SK-N-SH (cell line): ENCODE measurements around the gene EEF1A2. TPM values are rescaled to one million over a fixed set of nuclear protein-coding genes. Genes with fewer than 3 reads are reported as not detected.

Experiments
- CTCF ChIA-PET: fragments of 300-600, 350-600 bp; formaldehyde crosslinking; extraction: SDS; loops from one replicate; lab custom pipeline; 2021; lab: Yijun Ruan, JAX
- POLR2A ChIA-PET: fragments of 350-600 bp; sonication (Branson Sonifier 250); formaldehyde crosslinking; extraction: SDS; loops from one replicate; lab custom pipeline; 2020; ENCODE audit warnings: antibody characterized with exemption, inconsistent platforms; lab: Yijun Ruan, JAX
- DNase-seq: peaks from one replicate; pipeline ENCODE4 v3.0.0; 2012
- H2AFZ ChIP-seq: fragments of 200-600 bp; sonication (generic); 2 replicates; pipeline ENCODE4 v1.8.1; 2016; ENCODE audit warnings: antibody characterized with exemption, mild to moderate bottlenecking, low read depth
- H3F3A ChIP-seq: fragments of 200-600 bp; sonication (generic); replicated peaks from 2 replicates; pipeline ENCODE3; 2016; ENCODE audit warnings: antibody characterized with exemption, mild to moderate bottlenecking; ENCODE audit not compliant: insufficient read depth
- H3K27ac ChIP-seq, 2 experiments: fragments of 200-500 bp in 1 of 2; fragments of 200-600 bp in 1 of 2; sonication (Bioruptor generic) in 1 of 2; sonication (generic), shearing (Covaris generic) in 1 of 2; 2 replicates each; pipeline versions ENCODE4 v1.5.1 to v1.6.1; 2014 to 2016; ENCODE audit warnings: low read depth in 2 of 2, inconsistent platforms in 1 of 2, low read length in 1 of 2, mild to moderate bottlenecking in 1 of 2, mixed read lengths in 1 of 2
- H3K27me3 ChIP-seq: fragments of 200-600 bp; sonication (generic), shearing (Covaris generic); 2 replicates; pipeline ENCODE4 v1.6.1; 2016; ENCODE audit warnings: mixed run types; ENCODE audit not compliant: insufficient read depth
- H3K36me3 ChIP-seq, 2 experiments: fragments of 200-500 bp in 1 of 2; fragments of 200-600 bp in 1 of 2; sonication (Bioruptor generic) in 1 of 2; sonication (generic) in 1 of 2; replicated peaks in 1 of 2; 2 replicates each; pipeline versions ENCODE3 to v1.5.1; 2014 to 2016; ENCODE audit warnings: low read length in 1 of 2, mild to moderate bottlenecking in 1 of 2; ENCODE audit not compliant: insufficient read depth in 2 of 2, control insufficient read depth in 1 of 2
- H3K4me1 ChIP-seq, 2 experiments: fragments of 200-500 bp in 1 of 2; fragments of 200-600 bp in 1 of 2; sonication (Bioruptor generic) in 1 of 2; sonication (generic), shearing (Covaris generic) in 1 of 2; 2 replicates each; pipeline versions ENCODE4 v1.5.1 to v1.6.1; 2014 to 2016; ENCODE audit warnings: low read depth in 1 of 2, low read length in 1 of 2, mixed run types in 1 of 2; ENCODE audit not compliant: insufficient read depth in 2 of 2, control insufficient read depth in 1 of 2
- H3K4me2 ChIP-seq: fragments of 200-600 bp; sonication (generic), shearing (Covaris generic); 2 replicates; pipeline ENCODE4 v1.6.1; 2017; ENCODE audit warnings: mixed run types
- H3K4me3 ChIP-seq, 2 experiments: fragments of 200-500 bp in 1 of 2; fragments of 200-600 bp in 1 of 2; sonication (Bioruptor generic) in 1 of 2; sonication (generic), shearing (Covaris generic) in 1 of 2; 2 replicates each; pipeline versions ENCODE4 v1.5.1 to v1.8.1; 2014 to 2016; ENCODE audit warnings: low read depth in 2 of 2, inconsistent platforms in 1 of 2, low read length in 1 of 2, mild to moderate bottlenecking in 1 of 2, mixed read lengths in 1 of 2, moderate library complexity in 1 of 2
- H3K79me2 ChIP-seq: fragments of 200-600 bp; sonication (generic); 2 replicates; pipeline ENCODE4 v1.8.1; 2017; ENCODE audit warnings: mild to moderate bottlenecking; ENCODE audit not compliant: insufficient read depth
- H3K9ac ChIP-seq: fragments of 200-600 bp; sonication (generic); 2 replicates; pipeline ENCODE4 v1.6.1; 2017; ENCODE audit warnings: mixed run types
- H3K9me2 ChIP-seq: fragments of 200-600 bp; sonication (generic); 2 replicates; pipeline ENCODE4 v1.6.1; 2017; ENCODE audit warnings: mixed run types
- H3K9me3 ChIP-seq: fragments of 200-600 bp; sonication (generic); 2 replicates; pipeline ENCODE4 v1.6.1; 2017; ENCODE audit warnings: mixed run types, mild to moderate bottlenecking, moderate library complexity
- H4K20me1 ChIP-seq: fragments of 200-600 bp; sonication (generic); 2 replicates; pipeline ENCODE4 v1.6.1; 2017; ENCODE audit warnings: mild to moderate bottlenecking, mixed run types; ENCODE audit not compliant: insufficient read depth
- ELF1 ChIP-seq: IDR thresholded peaks from 2 replicates; pipeline ENCODE4 v1.4.0; 2012
- EP300 ChIP-seq, 2 experiments: IDR thresholded peaks; 2 replicates each; pipeline versions ENCODE4 v1.4.0 to v1.6.1; 2012; ENCODE audit warnings: borderline replicate concordance in 1 of 2, low read depth in 1 of 2, low read length in 1 of 2
- GABPA ChIP-seq: IDR thresholded peaks from 2 replicates; pipeline ENCODE4 v1.4.0; 2012; ENCODE audit warnings: low read depth, mild to moderate bottlenecking
- GATA2 ChIP-seq: sonication (generic); formaldehyde crosslinking; IDR thresholded peaks from 2 replicates; pipeline ENCODE4 v1.5.0; 2020; ENCODE audit warnings: mild to moderate bottlenecking, missing genetic modification reagents
- MXI1 ChIP-seq: IDR thresholded peaks from 2 replicates; pipeline ENCODE4 v1.6.1; 2012; ENCODE audit warnings: mild to moderate bottlenecking, low read depth, low read length, improper control_type of control experiment
- POLR2AphosphoS5 ChIP-seq: IDR thresholded peaks from 2 replicates; pipeline ENCODE4 v1.6.1; 2012; ENCODE audit warnings: low read depth, low read length
- RAD21 ChIP-seq: IDR thresholded peaks from 2 replicates; pipeline ENCODE4 v1.6.1; 2012; ENCODE audit warnings: mild to moderate bottlenecking, low read length
- RCOR1 ChIP-seq: fragments of 150-350 bp; IDR thresholded peaks from 2 replicates; pipeline ENCODE4 v1.6.1; 2017; ENCODE audit warnings: antibody characterized with exemption, low read length
- SIN3A ChIP-seq: IDR thresholded peaks from 2 replicates; pipeline ENCODE4 v1.6.1; 2012; ENCODE audit warnings: low read depth, mild to moderate bottlenecking, low read length, moderate library complexity, borderline replicate concordance
- SMC3 ChIP-seq: IDR thresholded peaks from 2 replicates; pipeline ENCODE4 v1.6.1; 2012; ENCODE audit warnings: low read depth, low read length, improper control_type of control experiment
- WGBS: methylation state at CpG from one replicate; pipeline ENCODE4 v1.1.6; 2017; ENCODE audit warnings: low lambda C conversion rate; 5-methylcytosine and 5-hydroxymethylcytosine counted together
- polyA plus RNA-seq, 3 experiments: library from polyadenylated mRNA; depleted of rRNA; stranded (reverse); fragments of >200 nt; gene quantifications; 2 replicates each; pipeline ENCODE4 v1.2.3, GENCODE V29; 2012
- TF ChIP-seq, protein P1 (sequence below): fragments of 150-350 bp; IDR thresholded peaks from 2 replicates; pipeline ENCODE4 v1.6.1; 2016; ENCODE audit warnings: mild to moderate bottlenecking, low read depth, low read length
- TF ChIP-seq, protein P2 (sequence below): fragments of 200-600 bp; sonication (generic); IDR thresholded peaks from 2 replicates; pipeline ENCODE4 v1.6.1; 2017; ENCODE audit warnings: antibody characterized with exemption, mild to moderate bottlenecking, moderate library complexity
- TF ChIP-seq, protein P3 (sequence below): IDR thresholded peaks from 2 replicates; pipeline ENCODE4 v1.4.0; 2012; ENCODE audit warnings: low read depth

The EEF1A2 gene
- polyA plus RNA-seq, 1 of the 3 experiments (the other 2 are of a cell fraction): 16.5 TPM

DNA sequence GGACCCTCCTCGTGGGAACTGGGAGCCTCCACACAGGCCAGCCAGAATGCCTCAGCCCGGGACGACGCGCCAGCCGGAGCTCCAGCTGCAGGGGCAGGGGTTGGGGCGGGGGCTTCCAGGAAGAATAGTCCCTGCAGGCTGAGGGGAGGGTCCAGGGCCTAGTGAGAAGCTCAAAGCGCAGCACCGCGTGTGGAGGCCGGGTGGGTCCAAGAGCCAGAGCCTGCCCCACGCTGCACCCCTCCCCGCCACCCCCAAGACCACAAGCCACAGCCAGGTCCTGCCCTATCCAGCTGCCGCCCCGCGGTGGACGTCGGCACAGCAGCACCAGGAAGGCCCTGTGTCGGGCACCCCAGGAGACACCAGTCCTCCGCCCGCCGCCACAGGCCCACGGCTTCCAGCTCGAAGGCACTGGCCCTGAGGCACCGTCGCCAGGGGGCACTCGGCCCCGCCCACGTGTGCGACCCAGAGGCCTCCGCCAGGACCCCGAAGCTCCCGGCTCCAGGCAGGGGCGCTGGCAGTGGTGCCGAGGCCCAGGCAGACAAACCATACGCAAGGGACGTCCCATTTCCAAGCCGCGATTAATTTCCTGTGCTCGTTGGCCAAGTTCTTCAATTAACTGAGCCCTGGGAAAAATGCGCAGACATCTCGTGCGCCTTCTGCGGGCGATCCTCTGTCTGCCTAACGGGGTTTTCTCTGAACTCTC lies 45.9 kb downstream of the EEF1A2 start:
- Histone ChIP-seq H4K20me1 (no peaks in the 10 kb centered on the region), H3K36me3 (no peaks in the 10 kb centered on the region), H3K4me1 (peaks cover 9 to 82% of the 10 kb centered on the region in 2 experiments; a peak in 2 of 4 replicates), H3K4me2 (0 out of 2 replicates have a peak overlapping the region, but pooled peaks have one; percentile 78), H3K9ac (no peak overlapping the region), H3K27me3 (no peaks in the 10 kb centered on the region; the same call in 1 of the 2 replicates), H3K27ac (peak overlapping the region in 1 of 2 experiments; percentile 99; a peak in 2 of 4 replicates), H3F3A (no peaks in the 10 kb centered on the region), H3K79me2 (no peaks in the 10 kb centered on the region), H3K9me3 (no peaks in the 10 kb centered on the region), H3K4me3 (peak overlapping the region in 1 of 2 experiments; percentile 14; a peak in 1 of 4 replicates), H2AFZ (no peak overlapping the region), H3K9me2 (no peaks in the 10 kb centered on the region)
- TF ChIP-seq, protein P1, sequence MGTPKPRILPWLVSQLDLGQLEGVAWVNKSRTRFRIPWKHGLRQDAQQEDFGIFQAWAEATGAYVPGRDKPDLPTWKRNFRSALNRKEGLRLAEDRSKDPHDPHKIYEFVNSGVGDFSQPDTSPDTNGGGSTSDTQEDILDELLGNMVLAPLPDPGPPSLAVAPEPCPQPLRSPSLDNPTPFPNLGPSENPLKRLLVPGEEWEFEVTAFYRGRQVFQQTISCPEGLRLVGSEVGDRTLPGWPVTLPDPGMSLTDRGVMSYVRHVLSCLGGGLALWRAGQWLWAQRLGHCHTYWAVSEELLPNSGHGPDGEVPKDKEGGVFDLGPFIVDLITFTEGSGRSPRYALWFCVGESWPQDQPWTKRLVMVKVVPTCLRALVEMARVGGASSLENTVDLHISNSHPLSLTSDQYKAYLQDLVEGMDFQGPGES: no peak
- TF ChIP-seq EP300 (IDR thresholded peaks at IDR 0.05; ENCODE audit: borderline replicate concordance in 1 of 2, low read depth in 1 of 2, low read length in 1 of 2) (no peak), RAD21 (peak; percentile 34), ELF1 (no peak), POLR2AphosphoS5 (no peak), RCOR1 (peak; percentile 4; the same call in 1 of the 2 replicates), SMC3 (peak; percentile 2; the same call in 1 of the 2 replicates), SIN3A (no peak), GABPA (no peak), GATA2 (CRISPR knock-in tag) (no peak), MXI1 (0 out of 2 replicates have a peak, but pooled peaks have one; percentile 48)
- TF ChIP-seq, protein P2, sequence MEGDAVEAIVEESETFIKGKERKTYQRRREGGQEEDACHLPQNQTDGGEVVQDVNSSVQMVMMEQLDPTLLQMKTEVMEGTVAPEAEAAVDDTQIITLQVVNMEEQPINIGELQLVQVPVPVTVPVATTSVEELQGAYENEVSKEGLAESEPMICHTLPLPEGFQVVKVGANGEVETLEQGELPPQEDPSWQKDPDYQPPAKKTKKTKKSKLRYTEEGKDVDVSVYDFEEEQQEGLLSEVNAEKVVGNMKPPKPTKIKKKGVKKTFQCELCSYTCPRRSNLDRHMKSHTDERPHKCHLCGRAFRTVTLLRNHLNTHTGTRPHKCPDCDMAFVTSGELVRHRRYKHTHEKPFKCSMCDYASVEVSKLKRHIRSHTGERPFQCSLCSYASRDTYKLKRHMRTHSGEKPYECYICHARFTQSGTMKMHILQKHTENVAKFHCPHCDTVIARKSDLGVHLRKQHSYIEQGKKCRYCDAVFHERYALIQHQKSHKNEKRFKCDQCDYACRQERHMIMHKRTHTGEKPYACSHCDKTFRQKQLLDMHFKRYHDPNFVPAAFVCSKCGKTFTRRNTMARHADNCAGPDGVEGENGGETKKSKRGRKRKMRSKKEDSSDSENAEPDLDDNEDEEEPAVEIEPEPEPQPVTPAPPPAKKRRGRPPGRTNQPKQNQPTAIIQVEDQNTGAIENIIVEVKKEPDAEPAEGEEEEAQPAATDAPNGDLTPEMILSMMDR: peak; percentile 44
- TF ChIP-seq, protein P3, sequence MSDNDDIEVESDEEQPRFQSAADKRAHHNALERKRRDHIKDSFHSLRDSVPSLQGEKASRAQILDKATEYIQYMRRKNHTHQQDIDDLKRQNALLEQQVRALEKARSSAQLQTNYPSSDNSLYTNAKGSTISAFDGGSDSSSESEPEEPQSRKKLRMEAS: no peak
- ChIA-PET CTCF (interaction anchor here (0.9 to 2.0 kb wide), 5 partner anchors 14 to 143 kb away, joined by 3 to 8 read pairs (median 3); no protein-coding TSS in a partner anchor), POLR2A (interaction anchor here (1.4 to 1.6 kb wide), 2 partner anchors 32 to 68 kb away, joined by 6 read pairs; partner anchors contain the start of gene PPDPF)
- peak; percentile 90 for DNase-seq
- WGBS: 12% methylated on average over 12 of the region's 46 CpGs
